Islet of Langerhans (tissue), 1 donor: ENCODE data around the gene MCU.
"Not testable (repeated sequence)": the region's sequence is repeated elsewhere in the genome, so short reads cannot be mapped to it uniquely, and the experiment has no call there.

Experiments used
- FAIRE-seq: peaks from one replicate; lab custom pipeline; 2011; peaks lifted over from hg19 to GRCh38; lab: Jason Lieb, UNC

The MCU gene

DNA sequence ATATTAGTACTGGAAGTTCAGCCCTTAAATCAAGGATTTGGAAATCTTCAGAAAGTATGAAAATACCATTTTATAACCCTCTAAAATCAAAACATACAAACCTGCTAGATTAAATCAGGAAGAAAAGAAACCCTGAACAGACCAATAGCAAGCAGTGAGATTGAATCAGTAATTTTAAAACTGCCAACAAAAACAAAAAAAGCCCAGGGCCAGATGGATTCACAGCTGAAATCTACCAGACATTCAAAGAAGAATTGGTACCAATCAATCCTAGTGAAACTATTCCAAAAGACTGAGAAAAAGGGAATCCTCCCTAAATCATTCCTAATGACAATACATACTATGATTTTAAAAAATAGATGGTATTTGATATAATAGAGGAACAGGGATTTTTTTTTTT, 70.1 kb downstream of the MCU start:
- FAIRE-seq, result peak; percentile 13

DNA sequence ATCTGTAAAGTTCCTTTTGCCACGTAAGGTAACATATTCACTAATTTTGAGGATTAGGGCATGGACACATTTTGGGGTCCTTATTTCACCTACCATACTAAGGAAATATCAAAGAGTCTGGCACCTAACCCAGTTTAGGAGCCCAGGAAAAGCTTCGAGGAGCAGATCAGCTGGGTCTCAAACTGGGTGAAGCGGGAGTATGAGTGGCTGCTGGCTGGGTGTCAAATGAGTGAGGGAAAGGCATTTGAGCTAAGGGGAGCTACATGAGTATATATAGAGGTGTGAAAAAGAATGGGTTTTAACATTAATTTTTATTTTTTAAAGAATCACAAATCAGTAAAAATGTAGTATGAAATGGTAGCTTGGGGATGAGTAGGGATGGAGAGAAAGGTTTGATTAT, 71.3 kb downstream of the MCU start:
- no peak for FAIRE-seq

DNA sequence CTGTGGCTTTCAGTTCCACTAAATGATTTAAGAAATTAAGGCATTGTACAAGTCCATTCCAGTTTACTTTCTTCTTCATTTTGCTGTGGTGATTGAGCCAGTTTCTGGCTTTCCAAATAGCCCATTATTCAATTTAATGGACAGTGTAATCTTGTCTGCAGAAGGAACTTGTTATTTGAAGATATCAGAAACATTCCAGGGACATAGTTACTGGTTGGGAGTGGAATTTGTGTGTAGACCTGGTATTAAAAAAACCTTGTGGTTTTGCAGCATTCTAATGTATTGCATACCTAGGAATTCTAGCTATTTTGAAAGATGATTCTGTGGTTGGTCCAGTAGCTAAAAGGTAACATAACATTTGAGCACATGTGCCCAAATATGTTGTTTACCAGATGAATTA, 72.2 kb downstream of the MCU start:
- FAIRE-seq, result no peak

DNA sequence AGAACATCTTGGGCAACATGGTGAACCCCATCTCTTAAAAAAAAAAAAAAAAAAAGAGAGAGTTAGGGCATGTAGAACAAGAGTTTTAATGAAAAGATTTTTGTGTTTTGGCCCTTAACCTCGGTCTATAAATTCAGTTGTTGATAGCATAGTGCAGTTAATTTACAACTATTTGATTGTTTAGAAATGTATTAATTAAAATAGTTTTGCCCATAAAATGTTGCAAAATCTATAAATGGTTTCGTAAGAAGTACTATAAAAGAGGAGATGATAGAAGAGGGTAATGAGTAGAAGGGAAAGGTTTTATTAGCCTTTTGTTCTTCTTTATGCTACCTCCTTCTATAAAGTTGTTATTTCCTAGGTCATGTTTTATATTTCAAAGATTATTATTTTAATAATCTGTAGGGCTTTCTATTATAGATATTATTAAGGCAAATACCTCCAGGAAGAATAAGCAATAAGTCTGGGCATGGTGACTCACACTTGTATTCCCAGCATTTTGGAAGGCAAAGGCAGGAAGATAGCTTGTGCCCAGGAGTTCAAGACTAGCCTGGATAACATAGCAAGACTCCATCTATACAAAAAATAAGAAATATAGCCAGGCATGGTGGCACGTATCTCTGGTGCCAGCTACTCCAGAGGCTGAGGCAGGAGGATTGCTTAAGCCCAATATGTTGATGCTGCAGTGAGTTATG, 73.3 kb downstream of the MCU start:
- FAIRE-seq, result no peak

DNA sequence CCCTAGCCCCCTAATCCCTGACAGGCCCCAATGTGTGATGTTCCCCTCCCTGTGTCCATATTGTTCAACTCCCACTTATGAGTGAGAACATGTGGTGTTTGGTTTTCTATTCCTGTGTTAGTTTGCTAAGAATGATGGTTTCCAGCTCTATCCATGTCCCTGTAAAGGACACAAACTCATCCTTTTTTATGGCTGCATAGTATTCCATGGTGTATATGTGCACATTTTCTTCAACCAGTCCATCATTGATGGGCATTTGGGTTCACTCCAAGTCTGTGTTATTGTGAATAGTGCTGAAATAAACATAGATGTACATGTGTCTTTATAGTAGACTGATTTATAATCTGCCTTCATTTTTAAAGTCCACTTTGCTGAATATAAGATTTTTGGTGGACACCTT, 79.3 kb downstream of the MCU start:
- FAIRE-seq, result not testable (repeated sequence)

DNA sequence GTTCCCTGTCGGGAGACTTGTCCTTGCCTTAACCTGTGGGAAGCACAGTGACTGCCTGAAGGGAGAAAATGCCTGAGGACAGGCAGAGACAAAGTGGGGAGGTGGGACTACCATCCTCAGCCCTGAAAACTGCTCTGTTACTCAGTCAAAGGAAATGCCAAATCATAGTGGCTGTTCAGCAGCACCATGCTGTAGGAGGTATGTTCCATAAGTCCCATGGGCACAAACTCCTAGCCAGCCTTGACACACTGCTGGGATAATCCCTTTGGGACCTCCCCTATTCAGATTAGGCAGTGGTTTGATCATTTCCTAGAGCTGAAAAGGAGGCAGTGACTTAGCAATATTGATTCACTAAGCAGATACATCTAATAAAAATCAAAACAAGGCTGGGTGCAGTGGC, 80.1 kb downstream of the MCU start:
- no peak for FAIRE-seq

DNA sequence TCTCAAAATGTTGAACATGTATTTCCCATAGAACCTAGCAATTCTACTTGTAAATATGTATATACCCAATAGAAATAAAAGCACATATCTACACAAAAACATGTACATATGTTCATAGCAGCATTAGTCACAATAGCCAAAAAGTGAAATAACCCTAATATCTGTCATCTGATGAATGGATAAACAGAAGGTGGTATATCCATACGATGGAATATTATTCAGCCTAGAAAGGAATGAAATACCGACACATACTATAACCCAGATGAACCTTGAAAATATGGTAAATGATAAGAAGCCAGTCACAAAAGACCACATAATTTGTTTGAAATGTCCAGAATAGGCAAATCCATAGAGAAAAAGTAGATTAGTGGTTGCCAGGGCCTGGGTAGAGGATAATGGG, 87.9 kb downstream of the MCU start:
- FAIRE-seq, result no peak

DNA sequence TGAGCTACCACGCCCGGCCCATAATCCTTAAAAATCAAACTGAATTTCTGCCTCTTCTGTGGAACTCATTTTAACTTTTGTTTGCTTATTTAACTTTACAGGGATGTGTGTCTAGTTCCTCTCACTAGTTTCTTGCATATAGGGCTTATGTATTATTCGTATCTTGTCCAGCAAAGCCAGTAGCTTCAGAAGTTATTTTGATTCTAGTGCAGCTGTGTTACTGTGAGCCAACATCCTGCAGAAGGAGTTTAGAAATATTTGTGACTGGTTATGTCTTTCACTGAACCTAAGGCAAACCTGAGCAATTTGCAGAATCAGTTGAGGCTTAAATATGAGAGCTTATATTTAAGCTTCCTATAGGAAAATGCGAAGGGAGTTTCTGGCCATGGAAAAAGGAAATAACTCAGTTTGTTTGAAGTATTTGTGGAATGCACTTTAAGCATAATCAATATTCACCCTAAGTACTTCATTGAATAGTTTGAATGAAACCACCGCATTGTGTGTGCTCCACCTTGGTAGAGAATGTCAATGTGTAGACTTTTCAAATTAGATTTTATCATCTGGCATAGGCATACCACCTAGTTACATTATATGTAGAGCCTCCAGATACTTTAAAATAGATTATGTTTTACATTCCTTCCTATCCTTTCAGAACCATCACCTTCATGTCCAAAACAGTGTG, 90.8 kb downstream of the MCU start:
- FAIRE-seq, result no peak

DNA sequence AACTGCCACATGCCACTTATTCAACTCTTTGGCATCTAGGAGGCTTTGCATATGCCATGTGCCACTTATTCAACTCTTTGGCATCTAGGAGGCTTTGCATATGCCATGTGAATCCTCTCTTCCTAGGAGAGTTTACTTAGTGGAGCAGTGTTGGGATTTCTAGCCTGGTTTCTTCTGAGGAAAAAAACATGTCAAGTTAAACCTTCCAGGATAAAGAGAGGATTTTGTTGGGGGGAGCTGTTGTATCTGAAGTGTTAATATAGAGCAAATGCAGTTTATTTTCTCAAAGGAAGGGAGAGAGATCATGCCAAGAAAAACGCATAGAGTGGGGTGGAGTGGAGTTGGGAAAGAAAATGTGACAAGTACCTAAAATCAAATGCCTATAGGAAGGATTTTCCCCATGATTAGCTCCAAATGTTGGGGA, 91.5 kb downstream of the MCU start:
- no peak for FAIRE-seq

DNA sequence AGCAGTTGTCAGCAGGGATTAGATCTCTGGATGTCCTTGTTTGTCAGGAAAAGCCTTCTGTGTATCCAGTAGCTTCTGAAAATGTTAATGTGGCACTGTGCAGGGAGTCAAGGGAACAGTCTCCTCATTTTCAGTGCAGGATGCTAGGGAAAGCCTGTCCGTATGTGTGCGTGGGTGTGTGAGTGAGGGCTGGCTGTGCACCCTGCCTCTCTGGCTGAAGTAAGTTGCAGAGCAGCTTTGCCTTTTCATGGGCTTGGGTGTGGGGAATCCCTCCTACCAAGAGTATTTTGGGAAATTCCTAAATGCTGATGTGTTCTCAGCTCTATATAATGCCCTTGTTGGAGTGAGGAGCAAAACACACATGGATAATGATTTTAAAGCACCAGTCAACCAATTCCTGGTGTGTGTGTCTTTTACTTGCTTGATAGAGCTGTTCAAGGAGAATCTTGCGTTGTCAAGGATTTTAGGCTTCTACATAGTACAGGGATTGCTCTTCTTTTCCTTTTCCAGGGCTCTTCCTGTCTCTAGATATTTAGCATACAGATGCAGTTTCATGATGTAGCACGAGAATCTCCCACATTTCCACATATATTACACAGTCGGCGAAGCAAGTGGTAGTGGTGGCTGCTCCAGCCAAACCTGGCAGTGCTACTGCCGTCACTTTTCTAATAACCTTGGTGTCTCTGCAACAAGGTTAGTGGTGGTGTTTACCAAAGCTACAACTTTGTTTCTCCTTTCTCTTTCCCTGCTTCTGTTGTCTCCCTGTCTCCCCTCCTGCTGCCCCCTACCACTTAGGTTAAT, 92.8 kb downstream of the MCU start:
- no peak for FAIRE-seq

DNA sequence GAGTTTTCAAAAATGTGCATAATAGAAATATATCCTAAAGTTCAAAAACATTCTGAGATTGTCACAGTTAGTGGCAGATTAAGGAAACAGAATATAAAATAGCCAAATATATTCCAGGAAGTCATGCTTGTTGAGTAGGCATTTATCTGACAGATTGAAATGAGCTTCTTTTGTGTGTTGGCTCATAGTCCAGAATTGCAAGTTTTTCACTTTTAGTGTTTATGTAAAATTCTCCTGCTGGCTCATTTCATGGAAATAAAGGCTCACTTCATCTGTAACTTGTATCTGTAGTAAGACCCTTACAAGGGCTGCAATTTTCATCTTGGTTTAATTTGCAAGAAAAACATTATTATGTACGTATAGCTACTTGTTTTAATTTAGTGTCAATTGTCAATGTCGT, 93.5 kb downstream of the MCU start:
- no peak for FAIRE-seq

DNA sequence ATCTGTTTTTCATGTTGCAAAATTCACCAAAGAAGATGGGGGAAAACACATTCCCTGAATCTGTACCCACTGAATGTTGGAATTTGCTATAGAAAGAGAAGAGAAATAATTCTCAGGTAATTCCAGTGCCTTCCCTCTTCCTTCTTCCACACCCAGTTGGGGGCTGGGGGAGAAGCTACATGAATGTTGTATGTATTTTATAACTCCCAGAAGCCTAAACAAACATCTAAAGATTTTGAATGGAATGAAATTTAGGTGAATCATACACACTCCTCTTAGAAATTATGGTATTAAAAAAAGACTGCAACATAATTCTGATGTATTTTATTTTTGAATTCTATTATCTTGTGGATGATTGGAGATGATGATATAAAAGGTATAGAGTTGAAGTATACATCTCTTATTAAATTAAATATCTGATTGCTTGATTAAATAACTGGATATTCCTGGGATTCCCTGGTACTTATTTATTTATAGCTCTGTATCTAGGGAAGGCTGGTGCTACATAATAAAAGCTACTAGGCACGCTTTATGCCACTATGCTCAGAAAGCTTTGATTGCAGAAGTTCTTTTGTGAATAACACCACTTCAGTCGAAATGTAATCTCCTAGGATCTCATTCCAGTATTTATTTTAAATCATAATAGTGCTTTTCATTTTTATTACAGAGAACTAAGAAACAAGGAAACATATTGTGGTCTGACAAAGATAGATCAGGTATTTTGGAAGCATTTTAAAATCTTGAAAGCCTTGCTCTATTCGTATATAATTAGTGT, 98.5 kb downstream of the MCU start:
- FAIRE-seq, result no peak

DNA sequence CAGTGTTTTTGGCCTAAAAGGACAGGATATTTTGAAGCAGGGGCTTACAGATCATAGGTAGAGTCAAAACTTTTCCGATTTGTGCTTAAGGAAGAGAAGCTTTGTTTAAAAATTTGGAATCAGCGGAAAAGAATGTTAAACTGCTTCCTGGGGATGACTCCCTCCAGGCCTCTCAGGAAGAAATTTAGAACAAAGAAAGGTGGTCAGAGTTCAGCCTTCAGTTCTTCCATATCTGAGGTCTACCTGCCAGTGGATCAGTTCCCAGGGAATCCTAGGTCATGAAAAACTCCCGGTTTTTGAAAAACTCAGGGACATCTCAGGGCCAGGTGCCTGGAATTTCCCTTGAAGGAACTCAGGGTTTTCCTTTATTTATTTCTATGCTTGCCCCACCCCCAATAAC, 100.3 kb downstream of the MCU start:
- no peak for FAIRE-seq

DNA sequence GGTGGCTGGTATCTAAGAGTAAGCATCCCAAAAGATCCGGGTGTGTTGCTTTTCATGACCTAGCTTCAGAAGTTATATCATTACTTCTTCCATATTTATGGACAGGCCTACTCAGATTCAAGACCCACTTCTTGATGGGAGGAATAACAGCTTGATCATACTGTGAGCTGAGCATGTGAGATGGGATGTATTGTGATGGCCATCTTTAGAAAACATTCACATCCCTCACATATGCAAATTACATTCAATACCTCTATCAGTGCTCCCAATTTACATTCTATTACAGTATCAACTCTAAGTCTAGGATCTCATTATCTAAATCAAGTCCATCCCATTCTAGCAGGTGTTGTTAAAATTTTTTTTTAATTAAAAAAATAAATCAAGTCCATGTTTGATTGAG, 101.8 kb downstream of the MCU start:
- no peak for FAIRE-seq

DNA sequence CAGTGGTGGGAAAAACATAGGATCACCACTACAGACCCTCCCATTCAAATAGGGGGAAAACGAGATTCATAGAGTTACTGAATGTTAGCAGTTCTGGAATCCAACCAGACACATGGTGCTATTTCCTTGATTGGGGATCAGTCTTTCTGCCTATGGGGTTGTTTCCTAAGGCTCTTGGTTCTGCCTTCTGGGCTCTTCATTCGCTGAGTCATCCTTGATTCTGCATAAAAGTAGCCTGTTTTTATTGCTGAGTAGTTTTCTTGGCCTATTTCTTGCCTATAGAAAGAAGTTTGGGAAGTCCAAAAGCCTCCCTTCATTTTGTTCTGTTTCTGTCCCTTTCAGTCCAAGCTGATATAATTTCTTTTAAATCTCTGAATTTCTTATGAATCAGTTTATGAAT, 102.3 kb downstream of the MCU start:
- FAIRE-seq, result no peak

DNA sequence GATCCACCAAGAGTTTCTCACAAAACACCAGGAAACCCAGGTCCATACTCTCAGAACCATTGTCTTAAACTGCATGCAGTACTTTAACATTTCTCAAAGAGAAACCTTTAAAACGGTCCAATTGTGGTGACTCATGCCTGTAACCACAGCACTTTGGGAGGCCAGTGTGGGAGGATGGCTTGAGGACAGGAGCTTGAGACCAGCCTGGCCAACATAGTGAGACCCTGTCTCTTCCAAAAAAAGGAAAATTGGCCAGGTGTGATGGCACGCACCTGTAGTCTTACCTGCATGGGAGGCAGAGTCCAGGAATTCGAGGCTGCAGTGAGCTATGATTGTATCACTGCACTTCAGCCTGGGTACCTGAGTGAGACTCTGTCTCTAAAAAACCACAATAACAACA, 104.1 kb downstream of the MCU start:
- no peak for FAIRE-seq

DNA sequence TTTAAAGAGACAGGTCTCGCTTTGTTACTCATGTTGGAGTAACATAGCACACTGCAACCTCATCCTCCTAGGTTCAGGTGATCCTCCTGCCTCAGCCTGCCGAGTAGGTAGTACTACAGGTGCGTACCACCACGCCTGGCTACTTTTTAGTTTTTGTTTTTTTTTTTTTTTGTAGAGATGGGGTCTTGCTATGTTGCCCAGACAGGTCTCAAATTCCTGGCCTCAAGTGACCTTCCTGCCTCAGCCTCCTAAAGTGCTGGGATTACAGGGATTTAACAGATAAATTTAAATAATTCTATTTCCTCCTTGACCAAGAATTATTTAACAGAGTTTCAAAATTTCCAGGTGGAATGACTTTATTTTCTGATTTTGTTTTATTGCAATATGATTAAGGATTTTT, 104.6 kb downstream of the MCU start:
- no peak for FAIRE-seq

DNA sequence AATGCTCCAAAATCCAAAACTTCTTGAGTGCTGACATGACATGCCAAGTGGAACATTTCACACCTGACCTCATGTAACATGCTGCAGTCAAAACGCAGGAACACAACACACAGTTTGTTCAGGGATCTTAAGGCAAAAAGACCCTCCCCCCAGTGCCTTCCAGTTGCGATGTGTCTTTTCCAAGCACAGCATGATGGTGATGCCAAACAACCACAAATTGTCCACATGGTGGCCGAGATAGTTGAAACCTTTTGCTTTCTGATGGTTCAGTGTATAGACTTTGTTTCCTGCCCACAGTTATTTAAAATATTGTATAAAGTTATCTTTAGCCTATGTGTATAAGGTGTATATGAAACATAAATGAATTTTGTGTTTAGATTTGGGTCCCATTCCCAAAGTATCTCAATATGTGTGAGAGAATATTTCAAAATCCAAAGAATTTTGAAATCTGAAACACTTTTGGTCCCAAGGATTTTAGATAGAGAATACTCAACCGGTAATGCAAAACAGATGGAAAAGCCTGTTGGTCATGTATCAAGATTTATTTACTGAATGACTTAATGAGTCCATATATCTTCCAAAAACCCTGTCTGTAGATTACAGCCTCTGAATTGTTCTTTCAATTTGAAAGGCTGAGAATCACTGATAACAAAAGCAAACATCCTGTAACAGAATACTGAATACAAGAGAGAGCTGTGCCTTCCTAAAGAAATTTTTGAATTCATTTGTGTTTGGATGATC, 108.2 kb downstream of the MCU start:
- FAIRE-seq, result no peak

DNA sequence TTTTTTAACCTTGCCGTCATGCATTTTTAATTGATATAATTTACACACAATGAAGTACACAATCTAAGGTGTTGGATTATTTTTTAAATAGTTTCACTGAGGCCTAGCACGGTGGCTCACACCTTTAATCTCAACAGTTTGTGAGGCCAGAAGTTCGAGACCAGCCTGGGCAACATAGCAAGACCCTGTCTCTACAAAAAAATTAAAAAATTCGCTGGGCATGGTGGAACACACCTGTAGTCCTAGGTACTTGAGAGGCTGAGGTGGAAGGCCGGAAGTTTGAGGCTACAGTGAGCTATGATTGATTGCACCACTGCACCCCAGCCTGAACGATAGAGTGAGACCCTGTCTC, 108.8 kb downstream of the MCU start:
- no peak for FAIRE-seq

DNA sequence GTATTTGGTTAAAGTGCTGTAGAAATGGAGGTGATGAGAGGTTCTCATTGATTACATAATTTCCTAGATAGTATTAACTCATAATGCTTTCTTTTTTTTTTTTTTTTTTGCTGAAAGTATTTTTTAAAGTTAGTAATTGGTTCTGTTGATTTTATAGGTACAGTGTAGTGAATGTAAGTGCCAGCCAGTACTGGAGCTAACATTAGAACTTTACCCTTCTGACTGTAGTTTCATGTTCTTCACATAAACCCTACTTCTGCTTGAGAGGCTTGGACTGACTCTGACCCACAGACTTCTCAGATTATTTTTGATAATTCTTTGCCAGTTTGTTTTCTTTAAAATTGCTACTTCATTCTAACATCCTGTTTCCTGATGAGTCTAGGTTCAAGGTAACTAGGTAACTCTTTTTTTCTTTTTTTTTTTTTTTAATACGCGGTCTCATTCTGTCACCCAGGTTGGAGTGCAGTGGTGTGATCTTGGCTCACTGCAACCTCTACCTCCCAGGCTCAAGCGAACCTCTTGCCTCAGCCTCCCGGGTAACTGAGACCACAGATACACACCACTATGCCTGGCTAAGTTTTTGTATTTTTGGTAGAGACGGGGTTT, 109.4 kb downstream of the MCU start:
- no peak for FAIRE-seq

DNA sequence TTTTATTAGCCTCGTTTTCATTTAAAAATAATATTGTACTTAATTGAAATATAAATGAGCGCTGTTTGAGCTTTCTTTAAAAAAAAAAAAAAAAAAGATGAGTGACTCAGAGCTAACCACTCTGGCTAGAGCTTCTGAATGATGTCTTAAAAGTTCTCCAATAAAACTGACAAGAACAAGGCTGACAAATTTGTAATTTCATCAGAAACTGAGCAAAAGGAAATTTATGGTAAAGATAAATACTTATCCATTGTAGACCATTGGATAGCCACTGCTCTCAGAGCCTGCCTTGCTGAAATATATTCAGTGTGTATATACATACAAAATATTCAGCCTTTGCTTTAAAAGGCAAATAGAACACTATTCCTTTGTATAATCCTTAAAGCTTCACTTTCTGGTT, 110.4 kb downstream of the MCU start:
- no peak for FAIRE-seq
